ENCODE data around the gene CACNG8. TPM values are rescaled to one million over a fixed set of nuclear protein-coding genes. Genes with fewer than 3 reads are reported as not detected.
A peak's percentile ranks its signal among the peaks of the same experiment; 100 is the strongest.

The CACNG8 gene
- total RNA-seq, 1 experiment from 2014 or later: 12.5 TPM

DNA sequence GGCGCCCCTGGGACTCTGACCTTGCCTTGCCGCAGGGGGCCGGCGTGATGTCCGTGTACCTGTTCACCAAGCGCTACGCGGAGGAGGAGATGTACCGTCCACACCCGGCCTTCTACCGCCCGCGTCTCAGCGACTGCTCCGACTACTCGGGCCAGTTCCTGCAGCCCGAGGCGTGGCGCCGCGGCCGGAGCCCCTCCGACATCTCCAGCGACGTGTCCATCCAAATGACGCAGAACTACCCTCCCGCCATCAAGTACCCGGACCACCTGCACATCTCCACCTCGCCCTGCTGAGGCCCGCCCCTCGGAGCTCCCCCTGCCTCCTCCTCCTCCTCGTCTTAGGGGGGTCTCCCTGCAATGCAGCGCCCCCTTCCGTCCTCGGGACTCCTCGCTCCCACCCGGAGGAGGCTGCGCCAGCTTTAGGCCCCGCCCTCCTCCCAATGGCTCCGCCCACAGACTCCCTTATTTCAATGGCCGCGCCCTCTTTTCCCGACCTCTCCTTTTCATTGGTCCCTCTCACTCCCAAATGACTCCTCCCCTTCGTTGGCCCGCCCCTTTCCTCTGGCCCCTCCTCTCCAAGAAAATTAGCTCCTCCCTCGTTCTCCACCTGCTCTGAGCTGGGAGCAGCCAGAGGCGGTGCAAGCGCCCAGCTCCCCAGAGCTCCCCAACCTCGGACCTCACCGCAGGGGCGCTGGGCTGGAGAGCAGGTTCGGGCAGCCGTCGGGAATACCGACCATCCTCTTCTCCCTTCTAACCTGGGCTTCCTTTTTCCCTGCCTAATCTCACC lies 20.5 kb upstream of the CACNG8 start:
- peak; percentile 92 for ATAC-seq
- Mint-ChIP-seq H3K4me3 (peak overlapping the region; percentile 95), H3K27ac (0 out of 2 replicates have a peak overlapping the region, but pooled peaks have one; percentile 83), H3K36me3 (peaks cover 26% of the 10 kb centered on the region), H3K4me1 (peaks cover 32% of the 10 kb centered on the region), H3K27me3 (ENCODE audit: low read depth) (no peaks in the 10 kb centered on the region; the same call in 1 of the 2 replicates), H3K9me3 (peaks cover 4% of the 10 kb centered on the region; the same call in 1 of the 2 replicates)
- POLR2A ChIA-PET: interaction anchor here (0.5 to 1.9 kb wide), 25 partner anchors 9 to 440 kb away, joined by 3 to 35 read pairs (median 6); partner anchors contain the start of gene MYADM
- CTCF ChIA-PET: interaction anchor here (0.6 to 4.5 kb wide), 59 partner anchors 8 to 865 kb away, joined by 3 to 102 read pairs (median 6); partner anchors contain the start of genes CACNG6, CACNG7, CNOT3 and MYADM
- DNase-seq (ENCODE audit: low spot score): peak; percentile 100
- TF ChIP-seq NFYB (CRISPR knock-in tag; conservative IDR thresholded peaks at IDR 0.05; ENCODE audit: low read depth) (peak; percentile 16; the same call in 1 of the 2 replicates), PREB (CRISPR knock-in tag; IDR thresholded peaks at IDR 0.05; ENCODE audit: borderline replicate concordance) (no peak), ARID4B (CRISPR knock-in tag; IDR thresholded peaks at IDR 0.05; ENCODE audit: borderline replicate concordance) (peak; percentile 54; the same call in 1 of the 2 replicates), SMAD3 (CRISPR knock-in tag; IDR thresholded peaks at IDR 0.05; ENCODE audit: borderline replicate concordance) (no peak; the same call in 1 of the 2 replicates), ZMAT4 (CRISPR knock-in tag; IDR thresholded peaks at IDR 0.05) (peak; percentile 47; the same call in 1 of the 2 replicates), ZNF416 (CRISPR knock-in tag; IDR thresholded peaks at IDR 0.05) (0 out of 2 replicates have a peak, but pooled peaks have one; percentile 71), NR3C1 (CRISPR knock-in tag; conservative IDR thresholded peaks at IDR 0.05; ENCODE audit: low read depth) (0 out of 2 replicates have a peak, but pooled peaks have one; percentile 72), SMAD4 (CRISPR knock-in tag; IDR thresholded peaks at IDR 0.05) (no peak), NR2C2 (CRISPR knock-in tag; IDR thresholded peaks at IDR 0.05) (no peak), ATF1 (CRISPR knock-in tag; IDR thresholded peaks at IDR 0.05) (no peak), AR (CRISPR knock-in tag; IDR thresholded peaks at IDR 0.05) (no peak), MLX (CRISPR knock-in tag; IDR thresholded peaks at IDR 0.05) (no peak), CREB1 (CRISPR knock-in tag; IDR thresholded peaks at IDR 0.05) (0 out of 2 replicates have a peak, but pooled peaks have one; percentile 19), ZNF121 (CRISPR knock-in tag; IDR thresholded peaks at IDR 0.05) (peak; percentile 33; the same call in 1 of the 2 replicates), AFF4 (CRISPR knock-in tag; IDR thresholded peaks at IDR 0.05; ENCODE audit: borderline replicate concordance) (0 out of 2 replicates have a peak, but pooled peaks have one; percentile 67)
- TF ChIP-seq, protein P1, sequence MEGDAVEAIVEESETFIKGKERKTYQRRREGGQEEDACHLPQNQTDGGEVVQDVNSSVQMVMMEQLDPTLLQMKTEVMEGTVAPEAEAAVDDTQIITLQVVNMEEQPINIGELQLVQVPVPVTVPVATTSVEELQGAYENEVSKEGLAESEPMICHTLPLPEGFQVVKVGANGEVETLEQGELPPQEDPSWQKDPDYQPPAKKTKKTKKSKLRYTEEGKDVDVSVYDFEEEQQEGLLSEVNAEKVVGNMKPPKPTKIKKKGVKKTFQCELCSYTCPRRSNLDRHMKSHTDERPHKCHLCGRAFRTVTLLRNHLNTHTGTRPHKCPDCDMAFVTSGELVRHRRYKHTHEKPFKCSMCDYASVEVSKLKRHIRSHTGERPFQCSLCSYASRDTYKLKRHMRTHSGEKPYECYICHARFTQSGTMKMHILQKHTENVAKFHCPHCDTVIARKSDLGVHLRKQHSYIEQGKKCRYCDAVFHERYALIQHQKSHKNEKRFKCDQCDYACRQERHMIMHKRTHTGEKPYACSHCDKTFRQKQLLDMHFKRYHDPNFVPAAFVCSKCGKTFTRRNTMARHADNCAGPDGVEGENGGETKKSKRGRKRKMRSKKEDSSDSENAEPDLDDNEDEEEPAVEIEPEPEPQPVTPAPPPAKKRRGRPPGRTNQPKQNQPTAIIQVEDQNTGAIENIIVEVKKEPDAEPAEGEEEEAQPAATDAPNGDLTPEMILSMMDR (IDR thresholded peaks at IDR 0.05): peak; percentile 88
- TF ChIP-seq, protein P2, sequence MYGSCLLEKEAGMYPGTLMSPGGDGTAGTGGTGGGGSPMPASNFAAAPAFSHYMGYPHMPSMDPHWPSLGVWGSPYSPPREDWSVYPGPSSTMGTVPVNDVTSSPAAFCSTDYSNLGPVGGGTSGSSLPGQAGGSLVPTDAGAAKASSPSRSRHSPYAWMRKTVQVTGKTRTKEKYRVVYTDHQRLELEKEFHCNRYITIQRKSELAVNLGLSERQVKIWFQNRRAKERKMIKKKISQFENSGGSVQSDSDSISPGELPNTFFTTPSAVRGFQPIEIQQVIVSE (CRISPR knock-in tag; IDR thresholded peaks at IDR 0.05; ENCODE audit: borderline replicate concordance): no peak
- TF ChIP-seq, protein P3, sequence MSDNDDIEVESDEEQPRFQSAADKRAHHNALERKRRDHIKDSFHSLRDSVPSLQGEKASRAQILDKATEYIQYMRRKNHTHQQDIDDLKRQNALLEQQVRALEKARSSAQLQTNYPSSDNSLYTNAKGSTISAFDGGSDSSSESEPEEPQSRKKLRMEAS (CRISPR knock-in tag; IDR thresholded peaks at IDR 0.05): peak; percentile 47; the same call in 1 of the 2 replicates

All from WTC11 (cell line).